Parathyroid adenoma (tissue), 2 donors: ENCODE data around the gene PRKCE.

Source experiments
- H2AFZ ChIP-seq: fragments of 300-600 bp; sonication (generic); one replicate; pipeline ENCODE4 v1.7.0; 2017; ENCODE audit warnings: antibody characterized with exemption, mild to moderate bottlenecking
- H3K27ac ChIP-seq: fragments of 300-600 bp; sonication (generic); one replicate; pipeline ENCODE4 v1.7.0; 2017
- H3K27me3 ChIP-seq: fragments of 300-600 bp; sonication (generic); one replicate; pipeline ENCODE4 v1.7.0; 2017; ENCODE audit warnings: low read length; ENCODE audit not compliant: control insufficient read depth, insufficient read depth
- H3K36me3 ChIP-seq: fragments of 300-600 bp; sonication (generic); one replicate; pipeline ENCODE4 v1.7.0; 2017; ENCODE audit warnings: low read length; ENCODE audit not compliant: control insufficient read depth, insufficient read depth
- H3K4me1 ChIP-seq: fragments of 300-600 bp; sonication (generic); one replicate; pipeline ENCODE4 v1.7.0; 2017; ENCODE audit warnings: control low read depth
- H3K4me2 ChIP-seq: fragments of 300-600 bp; sonication (generic); one replicate; pipeline ENCODE4 v1.7.0; 2017; ENCODE audit warnings: low read length
- H3K4me3 ChIP-seq: fragments of 300-600 bp; sonication (generic); one replicate; pipeline ENCODE4 v1.7.0; 2017; ENCODE audit warnings: low read depth, low read length
- H3K79me2 ChIP-seq: fragments of 300-600 bp; sonication (generic); one replicate; pipeline ENCODE4 v1.7.0; 2017; ENCODE audit warnings: control low read depth
- H3K9ac ChIP-seq: fragments of 300-600 bp; sonication (generic); one replicate; pipeline ENCODE4 v1.7.0; 2017; ENCODE audit warnings: mild to moderate bottlenecking
- H3K9me3 ChIP-seq: fragments of 300-600 bp; sonication (generic); one replicate; pipeline ENCODE4 v1.7.0; 2017; ENCODE audit warnings: low read length; ENCODE audit not compliant: control insufficient read depth
- TF ChIP-seq, protein P1 (sequence below): fragments of 300-600 bp; sonication (generic); IDR thresholded peaks from one replicate; pipeline ENCODE4 v1.7.0; 2017; ENCODE audit warnings: antibody characterized with exemption, mild to moderate bottlenecking
- donor health status: primary hyperparathyroidism.

The PRKCE gene

DNA sequence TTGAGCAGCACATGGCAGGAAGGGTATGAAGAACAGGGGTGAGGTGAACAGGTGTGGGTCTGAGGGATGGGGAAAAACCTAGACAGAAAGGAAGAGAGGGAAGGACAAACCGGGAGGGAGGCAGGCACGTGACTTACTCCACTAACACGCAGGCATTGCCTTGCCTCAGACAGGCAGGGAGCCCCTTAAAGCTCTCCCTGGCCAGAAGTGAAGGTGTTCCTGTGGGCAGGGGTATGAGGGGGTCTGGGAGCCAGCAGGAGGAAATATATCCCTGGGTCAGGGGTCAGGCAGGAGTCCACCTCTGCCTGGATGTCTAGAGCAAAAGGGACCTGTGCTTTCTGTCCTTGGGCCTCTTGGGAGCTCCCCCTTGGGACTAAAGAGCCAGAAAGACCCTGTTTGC lies 510.4 kb downstream of the PRKCE start:
- H3K36me3 ChIP-seq = no peaks in the 10 kb centered on the region
- H3K9ac ChIP-seq = no peak overlapping the region
- no peak overlapping the region for H3K4me3 ChIP-seq
- no peaks in the 10 kb centered on the region for H3K27me3 ChIP-seq
- TF ChIP-seq, protein P1, sequence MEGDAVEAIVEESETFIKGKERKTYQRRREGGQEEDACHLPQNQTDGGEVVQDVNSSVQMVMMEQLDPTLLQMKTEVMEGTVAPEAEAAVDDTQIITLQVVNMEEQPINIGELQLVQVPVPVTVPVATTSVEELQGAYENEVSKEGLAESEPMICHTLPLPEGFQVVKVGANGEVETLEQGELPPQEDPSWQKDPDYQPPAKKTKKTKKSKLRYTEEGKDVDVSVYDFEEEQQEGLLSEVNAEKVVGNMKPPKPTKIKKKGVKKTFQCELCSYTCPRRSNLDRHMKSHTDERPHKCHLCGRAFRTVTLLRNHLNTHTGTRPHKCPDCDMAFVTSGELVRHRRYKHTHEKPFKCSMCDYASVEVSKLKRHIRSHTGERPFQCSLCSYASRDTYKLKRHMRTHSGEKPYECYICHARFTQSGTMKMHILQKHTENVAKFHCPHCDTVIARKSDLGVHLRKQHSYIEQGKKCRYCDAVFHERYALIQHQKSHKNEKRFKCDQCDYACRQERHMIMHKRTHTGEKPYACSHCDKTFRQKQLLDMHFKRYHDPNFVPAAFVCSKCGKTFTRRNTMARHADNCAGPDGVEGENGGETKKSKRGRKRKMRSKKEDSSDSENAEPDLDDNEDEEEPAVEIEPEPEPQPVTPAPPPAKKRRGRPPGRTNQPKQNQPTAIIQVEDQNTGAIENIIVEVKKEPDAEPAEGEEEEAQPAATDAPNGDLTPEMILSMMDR = no peak
- H3K4me1 ChIP-seq = peaks cover 4% of the 10 kb centered on the region
- H3K9me3 ChIP-seq = no peaks in the 10 kb centered on the region
- H2AFZ ChIP-seq = no peak overlapping the region
- H3K79me2 ChIP-seq = peaks cover under 1% of the 10 kb centered on the region
- H3K4me2 ChIP-seq = no peak overlapping the region
- H3K27ac ChIP-seq = no peak overlapping the region

DNA sequence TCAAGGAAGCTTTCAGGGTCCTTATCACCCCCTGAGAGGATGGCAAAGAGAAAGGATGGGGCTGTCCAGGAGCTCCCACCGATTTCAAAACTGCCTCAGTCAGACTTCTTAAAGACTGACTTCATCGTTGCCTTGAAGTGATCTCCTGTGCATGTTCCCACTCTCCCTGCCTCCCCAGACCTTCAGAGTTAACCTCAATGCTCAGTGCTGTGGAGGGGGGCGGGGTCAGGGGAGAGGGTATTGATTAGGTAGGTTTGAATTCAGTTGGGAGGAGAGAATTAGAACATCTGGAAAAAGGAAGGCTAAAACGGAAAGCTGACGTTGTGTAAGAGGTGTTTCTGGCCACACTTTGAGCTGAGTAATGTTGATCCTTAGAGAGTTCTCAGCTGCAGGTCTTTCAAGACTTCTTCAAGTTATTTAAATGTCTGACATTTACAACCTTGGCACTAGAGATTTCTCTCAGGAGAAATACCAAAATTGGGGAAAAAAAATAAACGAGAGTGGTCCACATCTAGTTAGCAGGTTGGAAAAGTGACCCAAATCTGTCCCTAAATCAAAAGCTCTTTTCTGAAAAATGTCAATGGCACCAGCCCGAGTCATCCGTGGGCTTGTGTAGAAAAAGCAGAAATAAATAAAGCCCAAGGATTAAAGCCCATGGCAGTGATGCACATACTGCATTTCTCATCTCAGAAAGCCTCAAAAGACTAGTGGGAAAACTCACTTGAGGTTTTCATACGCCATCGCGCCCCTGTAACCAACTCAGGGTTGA lies 511.0 kb downstream of the PRKCE start:
- peaks cover 4% of the 10 kb centered on the region for H3K4me1 ChIP-seq
- no peaks in the 10 kb centered on the region for H3K9me3 ChIP-seq
- no peak overlapping the region for H3K27ac ChIP-seq
- no peaks in the 10 kb centered on the region for H3K27me3 ChIP-seq
- H3K79me2 ChIP-seq = peaks cover 3% of the 10 kb centered on the region
- no peak overlapping the region for H3K9ac ChIP-seq
- no peaks in the 10 kb centered on the region for H3K36me3 ChIP-seq
- no peak overlapping the region for H2AFZ ChIP-seq
- no peak overlapping the region for H3K4me3 ChIP-seq
- H3K4me2 ChIP-seq = no peak overlapping the region
- TF ChIP-seq, protein P1 = no peak

DNA sequence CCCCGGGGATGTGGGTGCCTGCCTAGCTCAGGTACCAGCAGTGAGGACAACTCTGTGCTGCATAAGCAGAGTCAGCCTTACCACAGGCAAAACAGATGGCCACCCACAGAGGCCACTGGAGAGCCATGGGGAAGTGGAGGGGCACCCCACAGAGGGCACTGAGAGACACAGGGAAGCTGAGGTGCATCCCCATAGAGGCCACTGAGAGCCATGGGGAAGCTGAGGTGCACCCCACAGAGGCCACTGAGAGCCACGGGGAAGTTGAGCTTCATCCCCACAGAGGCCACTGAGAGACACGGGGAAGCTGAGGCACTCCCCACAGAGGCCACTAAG lies 511.6 kb downstream of the PRKCE start:
- Histone ChIP-seq H3K4me2 (no peak overlapping the region), H3K4me3 (no peak overlapping the region), H3K4me1 (no peaks in the 10 kb centered on the region), H2AFZ (no peak overlapping the region), H3K9me3 (no peaks in the 10 kb centered on the region), H3K36me3 (no peaks in the 10 kb centered on the region), H3K79me2 (peaks cover 3% of the 10 kb centered on the region), H3K9ac (no peak overlapping the region), H3K27ac (no peak overlapping the region), H3K27me3 (no peaks in the 10 kb centered on the region)
- TF ChIP-seq, protein P1 = no peak

DNA sequence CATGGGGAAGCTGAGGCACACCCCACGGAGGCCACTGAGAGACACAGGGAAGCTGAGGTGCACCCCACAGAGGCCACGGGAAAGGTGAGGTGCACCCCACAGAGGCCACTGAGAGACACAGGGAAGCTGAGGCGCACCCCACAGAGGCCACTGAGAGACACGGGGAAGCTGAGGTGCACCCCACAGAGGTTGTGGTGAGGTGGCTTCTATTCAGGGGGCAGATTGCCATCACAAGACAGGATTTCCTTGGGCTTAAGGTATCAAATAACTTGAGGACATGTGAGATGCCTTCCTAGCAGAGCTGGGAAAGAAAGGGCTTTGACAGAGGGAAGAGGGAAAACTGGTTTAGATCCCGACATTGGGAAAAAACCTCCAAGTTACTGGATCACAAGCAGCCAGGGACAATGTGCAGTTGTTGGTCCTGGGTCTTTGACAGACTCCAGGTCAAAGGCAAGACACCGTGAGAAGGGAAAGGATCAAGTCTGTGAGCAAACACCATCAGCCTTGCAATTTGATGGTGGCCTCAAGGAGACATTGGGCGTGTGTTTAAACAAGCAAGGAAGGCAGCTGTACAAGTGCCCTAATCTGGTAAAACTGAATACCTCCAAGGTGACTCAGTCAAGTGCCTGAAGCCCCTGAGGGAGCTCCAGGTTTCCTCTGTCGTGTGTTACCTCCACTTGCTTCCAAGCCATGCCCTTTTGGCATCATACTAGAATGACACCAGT lies 512.5 kb downstream of the PRKCE start:
- H3K27ac ChIP-seq = no peak overlapping the region
- peaks cover 2% of the 10 kb centered on the region for H3K4me1 ChIP-seq
- no peak overlapping the region for H3K4me3 ChIP-seq
- peaks cover 3% of the 10 kb centered on the region for H3K79me2 ChIP-seq
- H3K4me2 ChIP-seq = no peak overlapping the region
- no peaks in the 10 kb centered on the region for H3K27me3 ChIP-seq
- H3K9me3 ChIP-seq = no peaks in the 10 kb centered on the region
- H3K9ac ChIP-seq = no peak overlapping the region
- no peak overlapping the region for H2AFZ ChIP-seq
- H3K36me3 ChIP-seq = no peaks in the 10 kb centered on the region
- TF ChIP-seq, protein P1 = no peak
